ENCODE data around the gene XRCC2. TPM values are rescaled to one million over a fixed set of nuclear protein-coding genes. Genes with fewer than 3 reads are reported as not detected.
"Not testable (repeated sequence)": the region's sequence is repeated elsewhere in the genome, so short reads cannot be mapped to it uniquely, and the experiment has no call there.

The XRCC2 gene
- total RNA-seq, 1 experiment from 2014 or later = 2.7 TPM

GRCh38 chr7:152637161-152637560 is 38.8 kb downstream of the XRCC2 start:
- H3K9me3 ChIP-seq = no peaks in the 10 kb centered on the region
- H3K27me3 ChIP-seq = no peaks in the 10 kb centered on the region
- H3K36me3 ChIP-seq = no peaks in the 10 kb centered on the region
- no peak for DNase-seq
- H3K4me3 ChIP-seq = no peak overlapping the region

DNA sequence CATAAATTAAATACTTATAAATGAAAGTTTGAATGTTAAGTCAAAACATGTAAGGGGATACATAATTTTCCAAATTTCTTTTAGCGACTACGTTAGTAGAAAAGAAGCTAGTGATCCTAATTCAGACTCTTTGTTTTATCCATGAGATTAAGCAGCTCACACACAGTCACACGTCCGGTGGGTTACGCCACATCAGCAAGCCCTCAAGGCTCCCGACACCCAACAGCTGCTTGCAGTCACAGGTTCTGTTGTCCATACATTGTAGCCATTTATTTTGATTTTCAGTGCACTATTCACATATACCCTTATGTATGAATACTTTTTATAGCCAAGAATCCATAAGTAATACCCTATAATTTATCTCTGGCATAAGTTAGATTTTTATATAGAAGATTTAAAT is 39.5 kb downstream of the XRCC2 start:
- no peak for DNase-seq
- Histone ChIP-seq H3K36me3 (no peaks in the 10 kb centered on the region), H3K9me3 (no peaks in the 10 kb centered on the region), H3K4me3 (no peak overlapping the region), H3K27me3 (no peaks in the 10 kb centered on the region)

DNA sequence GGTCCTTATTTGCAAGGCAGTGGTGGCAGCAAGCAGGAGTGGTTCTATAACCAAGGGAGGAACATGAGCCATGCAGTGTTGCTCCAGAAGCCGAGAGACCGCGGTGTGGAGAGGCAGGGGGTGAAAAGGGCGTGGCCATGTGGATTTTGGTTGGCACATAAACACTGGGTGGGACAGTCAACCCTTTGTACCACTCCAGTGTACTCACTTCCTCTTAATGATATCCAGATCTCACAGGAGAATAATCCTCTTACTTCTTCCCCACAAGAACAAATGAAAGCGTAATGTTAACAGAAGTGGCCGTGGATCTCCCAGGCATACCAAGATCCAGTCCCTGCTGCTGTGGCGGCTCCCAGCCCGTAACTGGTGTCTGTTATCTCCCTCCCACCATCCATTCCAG is 42.4 kb downstream of the XRCC2 start:
- H3K4me3 ChIP-seq = no peak overlapping the region
- DNase-seq = no peak
- H3K27me3 ChIP-seq = no peaks in the 10 kb centered on the region
- H3K9me3 ChIP-seq = no peaks in the 10 kb centered on the region
- H3K36me3 ChIP-seq = no peaks in the 10 kb centered on the region

- Histone ChIP-seq H3K27me3 (no peaks in the 10 kb centered on the region), H3K36me3 (no peaks in the 10 kb centered on the region), H3K4me3 (no peak overlapping the region), H3K9me3 (no peaks in the 10 kb centered on the region)
- DNase-seq = no peak
These were observed 42.9 kb downstream of the XRCC2 start for GRCh38 chr7:152633072-152633471.

DNA sequence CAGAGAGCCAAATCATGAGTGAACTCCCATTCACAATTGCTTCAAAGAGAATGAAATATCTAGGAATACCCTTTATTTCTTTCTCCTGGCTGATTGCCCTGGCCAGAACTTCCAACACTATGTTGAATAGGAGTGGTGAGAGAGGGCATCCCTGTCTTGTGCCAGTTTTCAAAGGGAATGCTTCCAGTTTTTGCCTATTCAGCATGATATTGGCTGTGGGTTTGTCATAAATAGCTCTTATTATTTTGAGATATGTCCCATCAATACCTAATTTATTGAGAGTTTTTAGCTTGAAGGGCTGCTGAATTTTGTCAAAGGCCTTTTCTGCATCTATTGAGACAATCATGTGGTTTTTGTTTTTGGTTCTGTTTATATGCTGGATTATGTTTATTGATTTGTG is 47.2 kb downstream of the XRCC2 start:
- not testable (repeated sequence) for H3K4me3 ChIP-seq, H3K36me3 ChIP-seq, H3K27me3 ChIP-seq, H3K9me3 ChIP-seq, DNase-seq

GRCh38 chr7:152624228-152624627 is 51.7 kb downstream of the XRCC2 start:
- no peaks in the 10 kb centered on the region for H3K27me3 ChIP-seq
- H3K36me3 ChIP-seq = no peaks in the 10 kb centered on the region
- DNase-seq = no peak
- no peaks in the 10 kb centered on the region for H3K9me3 ChIP-seq
- no peak overlapping the region for H3K4me3 ChIP-seq

DNA sequence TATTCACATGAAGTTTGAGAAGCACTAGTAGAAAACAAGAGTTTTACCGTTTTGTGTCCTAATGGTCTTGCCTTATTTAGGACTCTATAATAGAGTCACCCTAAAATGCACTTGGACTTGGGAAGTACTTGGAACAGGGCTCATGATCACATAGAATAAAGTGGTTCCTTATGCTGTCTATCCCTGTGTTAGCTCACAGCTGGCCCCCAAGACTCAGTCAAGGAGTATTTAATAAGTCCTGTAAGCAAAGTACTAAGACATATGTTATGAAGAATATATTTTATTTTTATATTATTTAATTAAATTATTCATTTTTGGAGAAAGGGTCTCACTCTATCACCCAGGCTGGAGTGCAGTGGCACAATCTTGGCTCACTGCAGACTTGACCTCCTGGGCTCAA is 54.5 kb downstream of the XRCC2 start:
- no peak for DNase-seq
- no peaks in the 10 kb centered on the region for H3K36me3 ChIP-seq
- H3K4me3 ChIP-seq = no peak overlapping the region
- H3K9me3 ChIP-seq = no peaks in the 10 kb centered on the region
- no peaks in the 10 kb centered on the region for H3K27me3 ChIP-seq

DNA sequence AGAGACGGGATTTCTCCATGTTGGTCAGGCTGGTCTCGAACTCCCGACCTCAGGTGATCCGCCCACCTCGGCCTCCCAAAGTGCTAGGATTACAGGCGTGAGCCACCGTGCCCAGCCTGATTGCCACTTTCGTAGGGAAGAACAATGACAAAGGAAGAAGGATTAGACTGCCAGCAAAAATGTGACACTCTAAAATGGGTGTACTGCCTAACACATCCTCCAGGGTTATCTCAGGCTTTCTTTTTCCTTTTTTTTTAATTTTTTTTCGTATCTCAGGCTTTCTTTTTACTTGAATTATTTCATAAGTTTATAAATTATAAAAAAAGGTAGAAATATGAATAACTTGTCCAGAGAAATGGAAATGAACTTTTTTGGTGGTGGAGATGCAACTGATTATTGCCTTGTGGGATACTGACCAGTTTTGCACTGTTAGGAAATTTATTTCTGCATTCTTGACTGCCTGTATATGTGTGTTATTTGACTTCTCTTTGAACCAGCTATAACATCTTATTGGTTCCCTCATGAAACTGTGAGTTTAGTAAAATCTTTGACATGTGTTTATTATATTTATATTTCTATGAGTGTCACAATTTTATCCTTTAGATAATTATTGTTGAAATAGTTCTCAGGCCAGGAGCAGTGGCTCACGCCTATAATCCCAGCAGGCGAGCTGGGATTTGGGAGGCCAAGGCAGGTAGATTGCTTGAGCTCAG is 56.8 kb downstream of the XRCC2 start:
- Histone ChIP-seq H3K27me3 (no peaks in the 10 kb centered on the region), H3K9me3 (no peaks in the 10 kb centered on the region), H3K4me3 (no peak overlapping the region), H3K36me3 (no peaks in the 10 kb centered on the region)
- no peak for DNase-seq

GRCh38 chr7:152618427-152618826 is 57.5 kb downstream of the XRCC2 start:
- H3K4me3 ChIP-seq = no peak overlapping the region
- H3K36me3 ChIP-seq = no peaks in the 10 kb centered on the region
- DNase-seq = no peak
- no peaks in the 10 kb centered on the region for H3K9me3 ChIP-seq
- H3K27me3 ChIP-seq = no peaks in the 10 kb centered on the region

DNA sequence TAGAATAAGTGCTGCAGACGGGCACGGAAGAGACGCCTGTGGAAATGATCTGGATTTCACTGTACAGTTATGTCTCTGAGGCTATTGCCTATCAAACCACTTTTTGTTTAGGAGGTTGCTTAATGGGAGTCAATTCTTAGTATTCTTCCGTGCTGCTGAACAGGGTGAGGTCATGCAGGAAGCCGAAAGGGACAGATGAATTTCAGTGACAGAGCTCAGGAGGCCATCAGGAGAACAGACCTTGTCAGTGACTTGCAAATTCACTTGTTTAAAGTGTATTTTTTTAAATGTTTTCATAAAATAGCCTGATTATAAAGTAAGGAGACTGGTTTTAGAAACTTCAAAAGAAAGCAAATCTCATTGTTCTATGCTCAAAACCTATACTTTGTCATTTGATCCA is 58.9 kb downstream of the XRCC2 start:
- no peaks in the 10 kb centered on the region for H3K27me3 ChIP-seq
- no peaks in the 10 kb centered on the region for H3K9me3 ChIP-seq
- H3K36me3 ChIP-seq = no peaks in the 10 kb centered on the region
- no peak for DNase-seq
- H3K4me3 ChIP-seq = no peak overlapping the region

DNA sequence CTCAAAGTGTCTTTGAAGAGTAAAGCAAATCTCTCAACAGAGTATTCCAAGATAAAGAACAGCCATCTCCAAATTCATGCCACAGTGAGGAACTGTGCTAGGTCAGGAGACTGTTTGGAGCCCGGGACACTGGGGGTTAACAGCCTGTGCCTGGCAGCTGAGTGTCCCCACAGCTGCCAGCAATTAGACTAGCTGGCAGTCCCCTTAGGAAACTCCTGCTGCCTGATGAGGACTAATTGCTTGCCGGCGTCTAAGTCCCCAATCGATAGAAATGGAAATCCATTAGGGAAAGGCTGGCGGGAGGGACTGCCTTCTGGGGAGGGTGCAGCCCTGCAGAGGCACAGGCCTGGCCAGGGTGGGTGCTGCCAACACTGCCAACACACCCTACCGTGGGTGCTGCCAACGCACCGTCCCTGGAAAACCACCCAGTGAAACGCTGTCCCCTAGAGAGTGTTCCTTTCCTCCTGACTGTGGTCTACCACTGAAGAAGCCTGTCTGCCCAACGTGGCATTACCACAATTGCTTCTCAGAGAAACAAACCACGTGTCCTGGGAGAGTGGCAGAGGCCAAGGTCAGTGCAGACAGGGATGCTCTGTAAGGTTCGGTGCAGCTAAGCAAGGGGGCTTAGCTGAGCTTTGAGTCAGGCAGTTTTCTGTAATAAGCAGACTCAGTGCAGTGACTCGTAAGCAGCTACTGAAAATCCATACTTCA is 60.8 kb downstream of the XRCC2 start:
- DNase-seq = no peak
- Histone ChIP-seq H3K27me3 (no peaks in the 10 kb centered on the region), H3K36me3 (no peaks in the 10 kb centered on the region), H3K9me3 (no peaks in the 10 kb centered on the region), H3K4me3 (no peak overlapping the region)

DNA sequence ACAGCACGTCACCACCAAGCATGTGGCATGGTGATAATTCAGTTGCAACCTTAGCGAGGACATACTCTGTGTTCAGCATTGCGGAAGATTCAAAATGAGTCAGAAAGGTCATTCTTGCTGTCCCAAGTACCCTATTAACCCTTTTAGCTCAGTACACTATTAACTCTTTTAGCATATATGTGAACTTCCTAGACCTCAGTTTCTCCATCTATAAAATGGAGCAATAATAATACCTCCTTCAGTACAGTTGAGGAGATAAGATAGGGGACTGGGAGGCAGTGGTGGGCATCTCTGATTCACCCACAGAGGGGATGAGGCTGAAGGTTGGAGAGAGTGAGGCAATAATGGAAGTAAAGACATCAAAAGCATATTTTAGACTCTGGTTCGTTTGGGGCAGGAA is 67.3 kb downstream of the XRCC2 start:
- Histone ChIP-seq H3K4me3 (no peak overlapping the region), H3K27me3 (no peaks in the 10 kb centered on the region), H3K9me3 (no peaks in the 10 kb centered on the region), H3K36me3 (no peaks in the 10 kb centered on the region)
- DNase-seq = no peak

DNA sequence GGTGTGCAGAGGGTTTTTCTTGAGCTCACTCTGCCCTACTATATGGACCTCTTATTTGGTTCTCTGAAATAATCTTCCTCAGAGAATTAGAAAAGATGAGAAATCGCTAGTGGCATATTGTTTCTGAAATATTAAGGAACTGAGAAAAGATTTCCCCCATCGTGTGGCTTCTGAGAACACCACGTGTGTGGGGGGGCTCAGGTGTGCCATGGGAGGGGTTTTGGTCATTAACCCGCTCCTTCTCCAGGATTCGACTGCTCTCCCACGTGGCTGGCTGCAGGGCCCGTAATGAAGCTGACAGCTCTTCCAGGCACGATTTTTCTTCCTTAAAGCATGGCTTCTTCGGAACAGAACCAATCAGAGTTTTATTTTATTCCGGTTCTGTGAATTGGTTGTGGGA is 67.7 kb downstream of the XRCC2 start:
- H3K9me3 ChIP-seq = no peaks in the 10 kb centered on the region
- H3K4me3 ChIP-seq = no peak overlapping the region
- no peaks in the 10 kb centered on the region for H3K27me3 ChIP-seq
- DNase-seq = no peak
- no peaks in the 10 kb centered on the region for H3K36me3 ChIP-seq

- no peaks in the 10 kb centered on the region for H3K9me3 ChIP-seq
These were observed 68.9 kb downstream of the XRCC2 start for GRCh38 chr7:152607007-152607406.

GRCh38 chr7:152602962-152603361 is 73.0 kb downstream of the XRCC2 start:
- Histone ChIP-seq H3K9me3 (no peaks in the 10 kb centered on the region), H3K4me3 (no peak overlapping the region), H3K36me3 (no peaks in the 10 kb centered on the region), H3K27me3 (no peaks in the 10 kb centered on the region)
- DNase-seq = no peak

More at GRCh38 chr7:152607007-152607406, 68.9 kb downstream of the XRCC2 start:
- H3K4me3 ChIP-seq = no peak overlapping the region
- H3K36me3 ChIP-seq = no peaks in the 10 kb centered on the region
- no peak for DNase-seq
- no peaks in the 10 kb centered on the region for H3K27me3 ChIP-seq

DNA sequence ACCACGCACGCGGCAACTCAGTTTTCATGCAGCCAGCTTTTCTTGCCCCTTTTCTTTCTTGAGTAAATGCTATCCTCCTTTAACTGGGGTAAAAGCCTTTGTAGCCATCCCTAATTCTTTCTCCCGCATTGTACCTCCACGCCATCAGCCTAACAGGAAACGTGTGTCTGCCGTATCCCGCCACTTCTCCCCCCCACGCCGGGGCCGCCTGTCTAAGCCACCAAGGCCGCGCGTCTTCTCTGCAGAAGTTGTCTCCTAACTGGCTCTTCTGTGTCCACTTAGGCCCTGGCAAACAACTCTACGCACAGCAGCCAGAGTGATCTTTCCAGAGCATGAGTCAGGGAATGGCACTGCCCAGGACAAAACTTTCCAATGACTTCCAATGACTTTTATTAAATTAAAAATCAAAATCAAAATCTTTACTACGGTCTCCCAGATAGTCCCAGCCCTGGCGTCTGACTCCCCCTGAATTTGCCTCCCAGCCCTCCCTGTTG is 74.6 kb downstream of the XRCC2 start:
- no peak for DNase-seq
- Histone ChIP-seq H3K36me3 (no peaks in the 10 kb centered on the region), H3K27me3 (no peaks in the 10 kb centered on the region), H3K9me3 (no peaks in the 10 kb centered on the region), H3K4me3 (no peak overlapping the region)

DNA sequence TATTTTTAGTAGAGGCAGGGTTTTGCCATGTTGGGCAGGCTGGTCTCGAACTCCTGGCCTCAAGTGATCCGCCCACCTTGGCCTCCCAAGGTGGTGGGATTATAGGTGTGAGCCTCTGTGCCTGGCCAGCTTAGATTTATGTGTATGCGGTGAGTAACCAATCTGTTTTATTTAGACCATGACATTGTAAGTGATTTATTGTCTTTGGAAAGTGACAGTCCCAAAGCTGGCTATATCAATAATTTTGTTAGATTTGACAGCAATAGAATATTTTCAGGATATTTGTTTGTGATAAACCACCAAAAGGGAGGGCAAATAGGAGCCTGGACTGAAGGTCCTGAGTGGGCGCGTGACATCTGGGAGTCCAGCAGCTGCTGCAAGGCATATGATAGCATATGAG is 75.7 kb downstream of the XRCC2 start:
- no peaks in the 10 kb centered on the region for H3K36me3 ChIP-seq
- no peak for DNase-seq
- H3K4me3 ChIP-seq = no peak overlapping the region

DNA sequence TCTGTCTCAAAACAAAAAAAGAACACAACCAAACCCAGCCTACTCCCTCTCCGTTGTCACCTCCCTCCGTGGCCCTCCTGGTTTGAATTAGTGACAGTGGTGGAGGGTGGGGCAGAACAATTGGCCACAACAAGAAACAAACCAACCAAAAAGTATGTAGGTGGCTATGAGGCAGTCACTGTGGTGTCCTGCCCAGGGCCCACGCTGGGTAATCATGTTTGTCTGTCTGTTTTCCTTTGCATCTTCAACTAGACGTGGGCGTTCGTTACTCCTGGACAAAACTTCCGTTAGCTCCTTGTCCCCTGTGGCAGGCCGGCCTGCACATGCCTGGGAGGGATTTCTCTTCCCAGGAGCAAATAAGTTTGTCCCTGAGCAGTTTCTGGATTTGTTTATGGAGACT is 78.4 kb downstream of the XRCC2 start:
- no peaks in the 10 kb centered on the region for H3K27me3 ChIP-seq
- H3K4me3 ChIP-seq = no peak overlapping the region
- no peaks in the 10 kb centered on the region for H3K9me3 ChIP-seq
- H3K36me3 ChIP-seq = no peaks in the 10 kb centered on the region
- DNase-seq = no peak

More for the DNA sequence above, 75.7 kb downstream of the XRCC2 start:
- H3K27me3 ChIP-seq = no peaks in the 10 kb centered on the region
- H3K9me3 ChIP-seq = no peaks in the 10 kb centered on the region
